Mammary epithelial cell (primary cell): ENCODE data around the gene GFRA1.

Experiments used
- EZH2 ChIP-seq: IDR thresholded peaks from 2 replicates; pipeline ENCODE4 v1.6.1; 2012; ENCODE audit warnings: low read length, inconsistent platforms, borderline replicate concordance
- TF ChIP-seq, protein P1 (sequence below), 2 donors: IDR thresholded peaks in 1 of 2; conservative IDR thresholded peaks in 1 of 2; 2 replicates each; pipeline ENCODE4 v1.5.1; 2011 to 2012; ENCODE audit warnings: inconsistent platforms in 2 of 2, low read length in 2 of 2, mild to moderate bottlenecking in 2 of 2, control low read depth in 1 of 2, low read depth in 1 of 2; ENCODE audit not compliant: insufficient read depth in 1 of 2; ENCODE audit errors: extremely low read depth in 1 of 2

DNA sequence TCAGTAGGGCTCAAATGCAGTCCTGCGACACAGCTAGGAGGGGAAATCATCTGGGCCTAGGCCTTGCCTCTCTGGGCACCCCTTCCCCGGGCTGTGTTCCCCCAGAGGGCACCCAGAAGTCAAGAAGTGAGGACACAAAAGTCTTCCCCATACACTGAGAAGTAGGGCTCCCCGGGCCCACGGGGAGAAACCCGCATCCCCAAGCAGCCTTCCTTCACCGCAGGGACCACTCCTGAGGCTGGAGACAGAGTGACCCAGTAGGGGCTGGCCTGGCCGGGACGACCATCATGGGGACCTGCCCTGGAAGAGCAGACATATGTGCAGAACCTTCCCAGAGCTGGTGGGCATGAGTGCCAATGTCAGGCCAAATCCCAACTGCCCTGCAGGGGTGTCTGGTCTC is 163.5 kb downstream of the GFRA1 start:
- TF ChIP-seq, protein P1, sequence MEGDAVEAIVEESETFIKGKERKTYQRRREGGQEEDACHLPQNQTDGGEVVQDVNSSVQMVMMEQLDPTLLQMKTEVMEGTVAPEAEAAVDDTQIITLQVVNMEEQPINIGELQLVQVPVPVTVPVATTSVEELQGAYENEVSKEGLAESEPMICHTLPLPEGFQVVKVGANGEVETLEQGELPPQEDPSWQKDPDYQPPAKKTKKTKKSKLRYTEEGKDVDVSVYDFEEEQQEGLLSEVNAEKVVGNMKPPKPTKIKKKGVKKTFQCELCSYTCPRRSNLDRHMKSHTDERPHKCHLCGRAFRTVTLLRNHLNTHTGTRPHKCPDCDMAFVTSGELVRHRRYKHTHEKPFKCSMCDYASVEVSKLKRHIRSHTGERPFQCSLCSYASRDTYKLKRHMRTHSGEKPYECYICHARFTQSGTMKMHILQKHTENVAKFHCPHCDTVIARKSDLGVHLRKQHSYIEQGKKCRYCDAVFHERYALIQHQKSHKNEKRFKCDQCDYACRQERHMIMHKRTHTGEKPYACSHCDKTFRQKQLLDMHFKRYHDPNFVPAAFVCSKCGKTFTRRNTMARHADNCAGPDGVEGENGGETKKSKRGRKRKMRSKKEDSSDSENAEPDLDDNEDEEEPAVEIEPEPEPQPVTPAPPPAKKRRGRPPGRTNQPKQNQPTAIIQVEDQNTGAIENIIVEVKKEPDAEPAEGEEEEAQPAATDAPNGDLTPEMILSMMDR (conservative IDR thresholded peaks at IDR 0.05 in 1 of 2, IDR thresholded peaks at IDR 0.05 in 1 of 2; ENCODE audit: extremely low read depth in 1 of 2, insufficient read depth in 1 of 2, low read depth in 1 of 2, low read length in 2 of 2): no peak
- TF ChIP-seq EZH2: no peak
